ENCODE data around the gene OSCP1.

DNA sequence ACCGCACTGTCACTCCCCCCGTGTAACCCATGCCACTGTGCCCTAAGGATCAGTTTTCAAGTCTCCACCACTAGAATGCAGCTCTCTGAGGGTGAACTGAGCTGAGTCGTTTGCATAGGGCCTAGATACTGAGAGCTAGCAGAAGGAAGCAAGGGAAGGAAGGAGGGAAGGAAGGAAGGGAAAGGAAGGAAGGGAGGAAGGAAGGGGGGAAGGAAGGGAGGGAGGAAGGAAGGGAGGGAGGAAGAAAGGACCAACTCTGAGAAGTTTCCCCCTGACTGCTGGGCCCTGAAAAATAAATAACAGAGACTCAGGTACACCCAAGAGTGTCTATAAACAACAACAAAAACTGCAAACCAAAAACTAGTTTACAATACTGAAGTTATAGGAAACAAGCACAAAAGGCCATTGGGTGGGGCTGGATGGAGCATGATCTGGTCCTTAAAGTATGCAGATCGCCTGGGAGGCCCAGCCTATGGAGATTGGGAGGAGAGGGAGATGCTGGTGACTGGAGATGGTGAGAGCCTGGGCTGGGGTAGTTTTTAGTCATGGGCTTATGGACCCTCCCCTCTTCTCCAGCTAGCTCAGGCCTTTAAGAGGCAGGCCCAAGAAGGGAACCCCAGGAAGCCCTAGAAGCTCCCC lies 15.6 kb upstream of the OSCP1 start:
- TF ChIP-seq SUZ12 (IDR thresholded peaks at IDR 0.05; ENCODE audit: extremely low read depth, insufficient read depth, insufficient read length) = no peak
- no peak for TF ChIP-seq ZNF274 (IDR thresholded peaks at IDR 0.05; ENCODE audit: low read depth, low read length)

Measured in NT2/D1 (cell line).